PFSK-1 (cell line): ENCODE measurements around the gene PODN.

Experiments
- FOXP2 ChIP-seq: optimal IDR thresholded peaks from 2 replicates; pipeline ENCODE3; 2011; ENCODE audit warnings: borderline replicate concordance, control low read depth, inconsistent platforms; ENCODE audit not compliant: insufficient read depth; ENCODE audit errors: extremely low read length, extremely low read depth
- POLR2AphosphoS5 ChIP-seq: IDR thresholded peaks from 2 replicates; pipeline ENCODE4 v1.6.1; 2012; ENCODE audit warnings: low read depth, mild to moderate bottlenecking, control low read depth, low read length, moderate library complexity
- SIN3A ChIP-seq: IDR thresholded peaks from 2 replicates; pipeline ENCODE4 v1.6.1; 2012; ENCODE audit warnings: mild to moderate bottlenecking, low read length, moderate library complexity, borderline replicate concordance; ENCODE audit not compliant: insufficient read depth
- TAF1 ChIP-seq: IDR thresholded peaks from 2 replicates; pipeline ENCODE4 v1.6.1; 2012; ENCODE audit warnings: low read length, control low read depth, borderline replicate concordance; ENCODE audit not compliant: insufficient read depth
- TF ChIP-seq, protein P1 (sequence below), 2 experiments: IDR thresholded peaks; 2 replicates each; pipeline versions ENCODE4 v1.6.1 to v1.8.0; 2011 to 2012; ENCODE audit warnings: low read depth in 2 of 2, low read length in 2 of 2, control low read depth in 1 of 2, inconsistent platforms in 1 of 2, mild to moderate bottlenecking in 1 of 2, moderate library complexity in 1 of 2; ENCODE audit not compliant: insufficient read depth in 1 of 2

GRCh38 chr1:53089478-53090226, 27.6 kb downstream of the PODN start:
- TF ChIP-seq POLR2AphosphoS5 (no peak), TAF1 (no peak), SIN3A (no peak), FOXP2 (no peak)
- TF ChIP-seq, protein P1, sequence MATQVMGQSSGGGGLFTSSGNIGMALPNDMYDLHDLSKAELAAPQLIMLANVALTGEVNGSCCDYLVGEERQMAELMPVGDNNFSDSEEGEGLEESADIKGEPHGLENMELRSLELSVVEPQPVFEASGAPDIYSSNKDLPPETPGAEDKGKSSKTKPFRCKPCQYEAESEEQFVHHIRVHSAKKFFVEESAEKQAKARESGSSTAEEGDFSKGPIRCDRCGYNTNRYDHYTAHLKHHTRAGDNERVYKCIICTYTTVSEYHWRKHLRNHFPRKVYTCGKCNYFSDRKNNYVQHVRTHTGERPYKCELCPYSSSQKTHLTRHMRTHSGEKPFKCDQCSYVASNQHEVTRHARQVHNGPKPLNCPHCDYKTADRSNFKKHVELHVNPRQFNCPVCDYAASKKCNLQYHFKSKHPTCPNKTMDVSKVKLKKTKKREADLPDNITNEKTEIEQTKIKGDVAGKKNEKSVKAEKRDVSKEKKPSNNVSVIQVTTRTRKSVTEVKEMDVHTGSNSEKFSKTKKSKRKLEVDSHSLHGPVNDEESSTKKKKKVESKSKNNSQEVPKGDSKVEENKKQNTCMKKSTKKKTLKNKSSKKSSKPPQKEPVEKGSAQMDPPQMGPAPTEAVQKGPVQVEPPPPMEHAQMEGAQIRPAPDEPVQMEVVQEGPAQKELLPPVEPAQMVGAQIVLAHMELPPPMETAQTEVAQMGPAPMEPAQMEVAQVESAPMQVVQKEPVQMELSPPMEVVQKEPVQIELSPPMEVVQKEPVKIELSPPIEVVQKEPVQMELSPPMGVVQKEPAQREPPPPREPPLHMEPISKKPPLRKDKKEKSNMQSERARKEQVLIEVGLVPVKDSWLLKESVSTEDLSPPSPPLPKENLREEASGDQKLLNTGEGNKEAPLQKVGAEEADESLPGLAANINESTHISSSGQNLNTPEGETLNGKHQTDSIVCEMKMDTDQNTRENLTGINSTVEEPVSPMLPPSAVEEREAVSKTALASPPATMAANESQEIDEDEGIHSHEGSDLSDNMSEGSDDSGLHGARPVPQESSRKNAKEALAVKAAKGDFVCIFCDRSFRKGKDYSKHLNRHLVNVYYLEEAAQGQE (IDR thresholded peaks at IDR 0.05; ENCODE audit: insufficient read depth in 1 of 2, low read depth in 2 of 2, low read length in 2 of 2) = no peak
